Activated CD8-positive, alpha-beta memory T cell treated with anti-CD3 and anti-CD28 coated beads, Interleukin-2, amount 50 U/mL, for 1 hour (primary cell): ENCODE results near the gene GRK5.
A peak's percentile ranks its signal among the peaks of the same experiment; 100 is the strongest.
"Not testable (repeated sequence)": the region's sequence is repeated elsewhere in the genome, so short reads cannot be mapped to it uniquely, and the experiment has no call there.

Experiments used
- DNase-seq: peaks from one replicate; pipeline ENCODE4 v3.0.0-alpha.2; 2020; ENCODE audit errors: extremely low read depth

GRK5 gene

DNA sequence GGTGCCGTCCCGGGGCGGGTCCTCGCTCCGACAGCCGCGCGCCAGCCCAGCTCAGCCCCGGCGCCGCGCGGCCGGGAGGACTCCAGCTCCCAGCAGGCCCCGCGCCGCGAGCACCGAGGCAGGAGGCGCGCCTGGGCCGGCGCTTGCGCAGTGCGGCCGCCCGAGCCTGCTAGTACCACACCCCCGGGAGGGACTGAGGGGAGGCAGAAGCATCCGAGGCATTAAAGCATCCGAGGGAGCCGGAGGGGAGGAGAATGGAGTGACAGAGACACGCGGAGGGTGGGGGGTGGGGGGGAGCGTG lies at the start of gene GRK5:
TSS of gene GRK5 (plus strand) at position 206 of the 301 bp plus-strand sequence. CDS start 347 bp downstream, outside the sequence.
- DNase-seq = peak; percentile 88

GRCh38 chr10:119159332-119159731 lies 48.0 kb upstream of the GRK5 start:
- DNase-seq = no peak

DNA sequence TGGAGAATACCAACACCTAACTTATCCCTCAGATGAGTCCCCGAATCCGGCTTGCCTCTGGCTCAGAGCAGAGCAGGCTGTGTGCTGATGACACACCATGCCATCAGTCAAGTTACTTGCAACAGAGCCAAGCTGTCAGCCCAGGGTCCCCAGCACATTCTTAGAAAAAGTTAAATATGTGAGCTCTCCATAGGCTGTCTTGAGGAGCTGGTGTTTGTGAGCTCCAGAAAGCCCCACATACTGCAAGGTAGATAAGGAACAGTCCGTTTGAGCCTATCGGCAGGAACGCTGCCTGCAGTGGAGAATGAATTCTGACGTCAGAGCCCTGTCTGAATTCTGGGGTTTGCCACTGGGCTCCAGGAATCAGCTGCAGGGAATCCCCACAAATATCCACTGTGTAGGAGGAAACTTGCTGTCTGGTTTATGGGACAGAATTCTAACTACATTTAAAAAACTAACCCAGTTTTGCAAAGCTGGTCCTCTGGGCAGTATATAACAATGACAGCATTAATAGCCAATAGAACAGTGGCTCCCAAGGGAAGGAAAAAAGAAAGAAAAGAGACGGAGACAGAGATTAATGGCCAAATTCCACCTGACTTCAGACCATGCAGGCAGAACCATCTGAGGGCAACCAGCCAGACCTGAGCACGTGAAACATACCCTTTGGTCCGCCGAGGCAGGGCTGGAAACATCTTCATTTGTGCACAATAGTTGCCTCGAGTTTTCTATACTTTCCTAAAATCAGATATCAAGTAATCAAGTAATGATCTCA lies 45.5 kb upstream of the GRK5 start:
- DNase-seq = no peak

DNA sequence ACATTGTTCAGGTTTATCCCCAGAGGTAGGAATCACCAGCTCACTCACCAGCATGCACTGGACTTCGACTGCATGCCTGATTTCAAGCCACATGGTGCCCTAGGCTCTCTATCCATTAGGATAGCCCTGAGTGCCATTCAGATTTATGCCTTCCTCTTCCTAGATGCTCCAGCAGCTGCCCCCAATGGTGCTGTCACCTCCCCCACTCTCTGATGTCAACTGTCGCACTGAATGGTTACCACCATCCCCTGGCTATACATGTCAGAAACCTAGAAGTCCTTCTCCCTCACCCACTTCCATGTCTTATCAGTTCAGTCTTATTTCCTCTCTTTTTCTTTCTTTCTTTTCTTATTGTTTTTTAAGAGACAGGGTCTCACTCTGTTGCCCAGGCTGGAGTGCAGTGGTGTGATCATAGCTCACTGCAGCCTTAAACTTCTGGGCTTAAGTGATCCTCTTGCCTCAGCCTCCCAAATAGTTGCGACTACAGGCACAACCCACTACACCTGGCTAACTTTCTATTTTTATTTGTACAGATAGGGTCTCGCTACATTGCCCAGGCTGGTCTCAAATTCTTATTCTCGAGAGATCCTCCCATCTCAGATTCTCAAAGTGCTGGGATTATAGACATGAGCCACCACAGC lies 44.8 kb upstream of the GRK5 start:
- DNase-seq = no peak

GRCh38 chr10:119165171-119166117 lies 41.9 kb upstream of the GRK5 start, which contains the start of gene SFXN4:
Gene SFXN4, minus strand, starts transcription at chr10:119165714. Its CDS starts 67 bp downstream, at chr10:119165647.
- DNase-seq = peak; percentile 28

DNA sequence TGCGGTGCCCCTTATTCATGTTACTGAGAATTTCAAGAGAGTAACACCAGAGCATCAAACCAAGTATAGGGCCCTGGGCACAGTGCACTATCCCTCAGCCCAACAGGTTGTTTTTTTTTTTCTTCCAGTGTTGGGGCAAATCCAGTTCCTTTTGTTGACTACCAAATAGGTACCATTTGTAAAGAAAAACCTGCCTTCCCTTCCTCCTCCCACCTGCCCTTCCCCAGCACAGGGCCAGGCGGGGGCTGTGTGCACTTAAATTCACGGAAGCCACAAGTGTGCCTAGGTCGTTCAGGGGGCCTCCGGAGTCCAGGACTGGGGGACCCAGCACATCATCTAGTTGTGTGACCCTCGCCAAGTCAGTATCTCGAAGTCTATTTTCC lies 41.3 kb upstream of the GRK5 start:
- DNase-seq = no peak

GRCh38 chr10:119166564-119166963 lies 40.8 kb upstream of the GRK5 start:
- no peak for DNase-seq

DNA sequence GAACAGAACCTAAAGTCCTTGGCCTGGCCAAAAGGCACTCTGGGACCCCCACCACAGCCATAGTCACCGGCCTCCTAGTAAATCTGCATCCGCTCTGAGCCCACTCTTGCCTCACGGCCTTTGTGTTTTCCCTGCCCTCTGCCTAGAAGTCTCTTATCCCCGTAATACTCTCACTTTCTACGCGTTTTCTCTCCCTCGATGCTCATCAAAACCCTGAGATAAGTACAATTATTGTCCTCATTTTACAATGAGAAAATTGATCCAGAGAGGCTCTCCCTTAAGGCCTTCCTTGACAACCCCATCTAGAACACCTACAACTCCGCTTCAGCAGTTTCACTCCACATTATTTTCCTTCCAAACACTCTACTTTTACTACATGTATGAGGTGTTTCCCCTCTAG lies 40.3 kb upstream of the GRK5 start:
- no peak for DNase-seq

DNA sequence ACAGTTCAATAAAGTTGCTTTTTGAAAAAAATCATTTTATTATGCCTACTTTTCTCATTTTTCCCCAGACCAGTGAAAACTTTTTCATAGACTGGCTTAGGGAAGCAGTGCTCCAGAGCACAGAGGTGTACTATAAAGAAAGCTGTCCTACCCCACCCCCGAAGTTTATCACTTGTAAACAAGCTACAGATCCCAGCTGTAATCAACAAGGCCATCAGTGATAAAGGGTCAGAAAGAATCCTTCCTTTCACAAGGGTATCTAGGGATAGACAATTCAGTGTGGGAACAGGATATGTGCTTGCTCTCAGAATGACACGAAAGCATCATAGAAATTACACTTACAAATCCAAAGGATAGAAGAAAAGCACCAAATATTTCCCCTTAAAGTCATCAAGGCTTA lies 33.3 kb upstream of the GRK5 start:
- DNase-seq = no peak

- no peak for DNase-seq
These were observed 31.2 kb upstream of the GRK5 start for GRCh38 chr10:119176166-119176565.

GRCh38 chr10:119177708-119178371 lies 29.5 kb upstream of the GRK5 start:
- DNase-seq = no peak

GRCh38 chr10:119178372-119179119 lies 28.8 kb upstream of the GRK5 start, which contains the start of gene PRDX3:
Gene PRDX3, minus strand, starts transcription at chr10:119178812. Its CDS starts 22 bp downstream, at chr10:119178790.
- peak; percentile 81 for DNase-seq

DNA sequence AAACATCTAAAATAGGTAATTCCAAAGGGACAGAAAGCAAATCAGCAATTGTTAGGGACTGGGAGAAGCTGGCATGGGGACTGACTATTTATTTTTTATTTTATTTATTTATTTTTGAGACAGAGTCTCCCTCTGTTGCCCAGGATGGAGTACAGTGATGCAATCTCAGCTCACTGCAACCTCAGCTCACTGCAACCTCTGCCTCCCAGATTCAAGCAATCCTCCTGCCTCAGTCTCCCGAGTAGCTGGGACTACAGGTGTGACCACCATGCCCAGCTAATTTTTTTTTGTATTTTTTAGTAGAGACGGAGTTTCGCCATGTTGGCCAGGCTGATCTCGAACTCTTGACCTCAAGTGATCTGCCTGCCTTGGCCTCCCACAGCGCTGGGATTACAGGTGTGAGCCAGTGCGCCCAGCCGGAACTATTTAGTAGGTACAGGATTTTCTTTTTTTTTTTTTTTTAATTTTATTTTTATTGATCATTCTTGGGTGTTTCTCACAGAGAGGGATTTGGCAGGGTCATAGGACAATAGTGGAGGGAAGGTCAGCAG lies 26.4 kb upstream of the GRK5 start:
- DNase-seq = not testable (repeated sequence)

DNA sequence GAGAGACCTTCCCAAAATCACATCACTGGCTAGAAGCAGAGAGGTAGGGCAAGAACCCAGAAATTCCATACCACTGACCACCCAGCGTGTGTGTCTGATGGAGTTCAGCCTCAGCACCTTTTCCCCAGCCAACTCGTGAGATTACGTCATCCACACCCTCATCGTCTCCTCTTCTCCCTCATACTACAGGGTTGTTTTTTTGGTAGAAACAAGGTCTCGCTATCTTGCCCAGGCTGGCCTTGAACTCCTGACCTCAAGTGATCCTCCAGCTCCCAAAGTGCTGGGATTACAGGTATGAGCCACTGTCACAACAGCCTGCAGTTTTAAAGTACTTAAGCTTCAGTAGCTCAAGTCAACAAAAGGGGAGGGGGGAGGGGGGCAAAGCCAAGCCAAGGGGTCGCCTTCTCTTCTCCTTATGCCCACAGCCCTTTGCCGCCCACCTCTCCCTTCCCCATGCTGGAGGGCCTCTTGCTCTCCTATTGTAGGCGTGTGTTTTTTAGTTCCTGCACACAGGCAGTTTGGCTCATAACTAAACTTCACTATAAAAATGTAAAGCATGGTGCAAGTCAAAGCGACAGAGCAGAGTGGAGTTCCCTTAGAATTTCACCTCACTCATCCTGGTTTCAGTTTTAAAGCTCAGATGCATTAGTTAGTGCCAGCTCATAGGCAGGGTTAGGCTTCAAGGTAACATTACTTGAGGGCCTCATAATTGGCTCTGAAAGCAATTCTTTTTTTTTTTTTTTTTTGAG lies 23.5 kb upstream of the GRK5 start:
- no peak for DNase-seq

- no peak for DNase-seq
These were observed 17.5 kb upstream of the GRK5 start for GRCh38 chr10:119189811-119190282.

DNA sequence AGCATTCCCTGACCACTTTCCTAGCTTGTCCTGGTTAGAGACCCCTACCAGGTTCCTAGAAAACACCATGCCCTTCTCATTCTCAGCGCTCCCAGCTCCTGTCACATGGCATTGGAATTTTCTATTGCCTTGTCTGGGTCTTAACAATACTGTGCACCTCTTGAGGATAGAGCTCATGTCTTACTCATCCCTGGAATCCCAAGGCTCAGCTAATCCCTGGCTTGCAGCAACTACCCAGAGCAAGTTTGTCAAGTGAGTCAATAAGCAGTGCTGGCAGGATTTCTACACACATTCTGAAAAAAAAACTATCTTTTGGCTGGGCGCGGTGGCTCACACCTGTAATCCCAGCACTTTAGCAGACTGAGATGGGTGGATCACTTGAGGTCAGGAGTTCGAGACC lies 17.0 kb upstream of the GRK5 start:
- no peak for DNase-seq

GRCh38 chr10:119190954-119191785 lies 16.2 kb upstream of the GRK5 start:
- DNase-seq = no peak

- DNase-seq = no peak
These were observed 15.5 kb upstream of the GRK5 start for GRCh38 chr10:119191881-119192280.

DNA sequence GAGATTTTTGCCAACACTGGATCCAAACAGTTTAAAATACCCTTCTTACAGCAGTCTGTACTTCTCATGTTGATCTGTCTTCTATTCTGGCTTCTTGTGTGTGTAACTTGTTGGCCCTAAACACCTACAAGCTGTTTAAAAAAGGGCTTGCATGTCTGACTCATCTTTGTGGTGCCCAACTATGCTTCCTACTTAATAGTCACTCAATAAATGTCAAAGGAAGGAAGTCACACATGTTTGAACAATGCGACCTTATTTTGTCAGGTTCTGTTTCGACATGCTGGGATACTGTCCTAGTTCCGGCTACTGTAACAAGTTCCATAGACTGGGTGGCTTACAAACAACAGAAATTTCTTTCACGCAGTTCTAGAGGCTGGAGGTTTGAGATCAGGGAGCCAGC lies 9.4 kb upstream of the GRK5 start:
- DNase-seq = no peak
